ENCODE results near the gene OR5B12.

Gene OR5B12

GRCh38 chr11:58390551-58391063 lies 51.4 kb downstream of the OR5B12 start:
- no peak for DNase-seq
- H3K27ac ChIP-seq (ENCODE audit: insufficient read depth, low read length, poor library complexity, severe bottlenecking) = no peak overlapping the region
- H3K27me3 ChIP-seq (replicated peaks; ENCODE audit: control insufficient read depth, insufficient read depth, low read length, poor library complexity, severe bottlenecking) = no peaks in the 10 kb centered on the region
- H3K36me3 ChIP-seq (ENCODE audit: control insufficient read depth, insufficient read depth, low read length) = no peaks in the 10 kb centered on the region
- no peaks in the 10 kb centered on the region for H3K9me3 ChIP-seq (ENCODE audit: control insufficient read depth, low read length)
- no peak overlapping the region for H3K4me3 ChIP-seq (ENCODE audit: insufficient read depth, low read depth, low read length, poor library complexity, severe bottlenecking)
- no peaks in the 10 kb centered on the region for H3K4me1 ChIP-seq (ENCODE audit: control insufficient read depth, insufficient read depth, low read length, poor library complexity, severe bottlenecking)
